ENCODE measurements around the gene ASB4.
A peak's percentile ranks its signal among the peaks of the same experiment; 100 is the strongest.
"Not testable (repeated sequence)": the region's sequence is repeated elsewhere in the genome, so short reads cannot be mapped to it uniquely, and the experiment has no call there.

Gene ASB4

GRCh38 chr7:95454438-95455045 is 31.2 kb upstream of the ASB4 start:
- no peak for DNase-seq (ENCODE audit: low spot score)
- no peak for TF ChIP-seq CTCF (IDR thresholded peaks at IDR 0.05; ENCODE audit: extremely low read depth, missing control alignments)

- no peak for TF ChIP-seq CTCF (IDR thresholded peaks at IDR 0.05; ENCODE audit: extremely low read depth, missing control alignments)
- no peak for DNase-seq (ENCODE audit: low spot score)
Observed at GRCh38 chr7:95457947-95458346, 27.8 kb upstream of the ASB4 start.

- DNase-seq (ENCODE audit: low spot score): not testable (repeated sequence)
Observed at GRCh38 chr7:95460653-95461052, 25.1 kb upstream of the ASB4 start.

- DNase-seq (ENCODE audit: low spot score): no peak
Observed at GRCh38 chr7:95467912-95468607, 17.7 kb upstream of the ASB4 start.

GRCh38 chr7:95469187-95469586 is 16.6 kb upstream of the ASB4 start:
- no peak for DNase-seq (ENCODE audit: low spot score)
- TF ChIP-seq CTCF (IDR thresholded peaks at IDR 0.05; ENCODE audit: extremely low read depth, missing control alignments): no peak

More at GRCh38 chr7:95467912-95468607, 17.7 kb upstream of the ASB4 start:
- no peak for TF ChIP-seq CTCF (IDR thresholded peaks at IDR 0.05; ENCODE audit: extremely low read depth, missing control alignments)

- TF ChIP-seq CTCF (IDR thresholded peaks at IDR 0.05; ENCODE audit: extremely low read depth, missing control alignments): no peak
Observed at GRCh38 chr7:95469848-95470247, 15.9 kb upstream of the ASB4 start.

GRCh38 chr7:95470452-95470851 is 15.3 kb upstream of the ASB4 start:
- no peak for TF ChIP-seq CTCF (IDR thresholded peaks at IDR 0.05; ENCODE audit: extremely low read depth, missing control alignments)
- DNase-seq (ENCODE audit: low spot score): peak; percentile 60

More at GRCh38 chr7:95469848-95470247, 15.9 kb upstream of the ASB4 start:
- DNase-seq (ENCODE audit: low spot score): no peak

GRCh38 chr7:95471071-95471470 is 14.7 kb upstream of the ASB4 start:
- no peak for DNase-seq (ENCODE audit: low spot score)
- no peak for TF ChIP-seq CTCF (IDR thresholded peaks at IDR 0.05; ENCODE audit: extremely low read depth, missing control alignments)
